SK-N-SH (cell line): ENCODE measurements around the gene CYB561D2. TPM values are rescaled to one million over a fixed set of nuclear protein-coding genes. Genes with fewer than 3 reads are reported as not detected.

Source experiments
- CTCF ChIA-PET: fragments of 300-600, 350-600 bp; formaldehyde crosslinking; extraction: SDS; loops from one replicate; lab custom pipeline; 2021; lab: Yijun Ruan, JAX
- POLR2A ChIA-PET: fragments of 350-600 bp; sonication (Branson Sonifier 250); formaldehyde crosslinking; extraction: SDS; loops from one replicate; lab custom pipeline; 2020; ENCODE audit warnings: antibody characterized with exemption, inconsistent platforms; lab: Yijun Ruan, JAX
- DNase-seq: peaks from one replicate; pipeline ENCODE4 v3.0.0; 2012
- H2AFZ ChIP-seq: fragments of 200-600 bp; sonication (generic); 2 replicates; pipeline ENCODE4 v1.8.1; 2016; ENCODE audit warnings: antibody characterized with exemption, mild to moderate bottlenecking, low read depth
- H3F3A ChIP-seq: fragments of 200-600 bp; sonication (generic); replicated peaks from 2 replicates; pipeline ENCODE3; 2016; ENCODE audit warnings: antibody characterized with exemption, mild to moderate bottlenecking; ENCODE audit not compliant: insufficient read depth
- H3K27ac ChIP-seq, 2 experiments: fragments of 200-500 bp in 1 of 2; fragments of 200-600 bp in 1 of 2; sonication (Bioruptor generic) in 1 of 2; sonication (generic), shearing (Covaris generic) in 1 of 2; 2 replicates each; pipeline versions ENCODE4 v1.5.1 to v1.6.1; 2014 to 2016; ENCODE audit warnings: low read depth in 2 of 2, inconsistent platforms in 1 of 2, low read length in 1 of 2, mild to moderate bottlenecking in 1 of 2, mixed read lengths in 1 of 2
- H3K27me3 ChIP-seq: fragments of 200-600 bp; sonication (generic), shearing (Covaris generic); 2 replicates; pipeline ENCODE4 v1.6.1; 2016; ENCODE audit warnings: mixed run types; ENCODE audit not compliant: insufficient read depth
- H3K36me3 ChIP-seq, 2 experiments: fragments of 200-500 bp in 1 of 2; fragments of 200-600 bp in 1 of 2; sonication (Bioruptor generic) in 1 of 2; sonication (generic) in 1 of 2; replicated peaks in 1 of 2; 2 replicates each; pipeline versions ENCODE3 to v1.5.1; 2014 to 2016; ENCODE audit warnings: low read length in 1 of 2, mild to moderate bottlenecking in 1 of 2; ENCODE audit not compliant: insufficient read depth in 2 of 2, control insufficient read depth in 1 of 2
- H3K4me1 ChIP-seq, 2 experiments: fragments of 200-500 bp in 1 of 2; fragments of 200-600 bp in 1 of 2; sonication (Bioruptor generic) in 1 of 2; sonication (generic), shearing (Covaris generic) in 1 of 2; 2 replicates each; pipeline versions ENCODE4 v1.5.1 to v1.6.1; 2014 to 2016; ENCODE audit warnings: low read depth in 1 of 2, low read length in 1 of 2, mixed run types in 1 of 2; ENCODE audit not compliant: insufficient read depth in 2 of 2, control insufficient read depth in 1 of 2
- H3K4me2 ChIP-seq: fragments of 200-600 bp; sonication (generic), shearing (Covaris generic); 2 replicates; pipeline ENCODE4 v1.6.1; 2017; ENCODE audit warnings: mixed run types
- H3K4me3 ChIP-seq, 2 experiments: fragments of 200-500 bp in 1 of 2; fragments of 200-600 bp in 1 of 2; sonication (Bioruptor generic) in 1 of 2; sonication (generic), shearing (Covaris generic) in 1 of 2; 2 replicates each; pipeline versions ENCODE4 v1.5.1 to v1.8.1; 2014 to 2016; ENCODE audit warnings: low read depth in 2 of 2, inconsistent platforms in 1 of 2, low read length in 1 of 2, mild to moderate bottlenecking in 1 of 2, mixed read lengths in 1 of 2, moderate library complexity in 1 of 2
- H3K79me2 ChIP-seq: fragments of 200-600 bp; sonication (generic); 2 replicates; pipeline ENCODE4 v1.8.1; 2017; ENCODE audit warnings: mild to moderate bottlenecking; ENCODE audit not compliant: insufficient read depth
- H3K9ac ChIP-seq: fragments of 200-600 bp; sonication (generic); 2 replicates; pipeline ENCODE4 v1.6.1; 2017; ENCODE audit warnings: mixed run types
- H3K9me2 ChIP-seq: fragments of 200-600 bp; sonication (generic); 2 replicates; pipeline ENCODE4 v1.6.1; 2017; ENCODE audit warnings: mixed run types
- H3K9me3 ChIP-seq: fragments of 200-600 bp; sonication (generic); 2 replicates; pipeline ENCODE4 v1.6.1; 2017; ENCODE audit warnings: mixed run types, mild to moderate bottlenecking, moderate library complexity
- H4K20me1 ChIP-seq: fragments of 200-600 bp; sonication (generic); 2 replicates; pipeline ENCODE4 v1.6.1; 2017; ENCODE audit warnings: mild to moderate bottlenecking, mixed run types; ENCODE audit not compliant: insufficient read depth
- CTCF ChIP-seq: fragments of 200-600 bp; sonication (generic); IDR thresholded peaks from 2 replicates; pipeline ENCODE4 v1.6.1; 2017; ENCODE audit warnings: antibody characterized with exemption, mild to moderate bottlenecking, moderate library complexity
- EZH2phosphoT487 ChIP-seq: fragments of 200-600 bp; sonication (generic); IDR thresholded peaks from 2 replicates; pipeline ENCODE4 v1.6.1; 2017; ENCODE audit warnings: low read depth, mixed run types, mild to moderate bottlenecking, antibody characterized with exemption, moderate library complexity, borderline replicate concordance
- JUND ChIP-seq: IDR thresholded peaks from 2 replicates; pipeline ENCODE4 v1.4.0; 2012
- MXI1 ChIP-seq: IDR thresholded peaks from 2 replicates; pipeline ENCODE4 v1.6.1; 2012; ENCODE audit warnings: mild to moderate bottlenecking, low read depth, low read length, improper control_type of control experiment
- NRF1 ChIP-seq: IDR thresholded peaks from 2 replicates; pipeline ENCODE4 v1.6.1; 2012; ENCODE audit warnings: low read depth, mild to moderate bottlenecking, low read length
- RCOR1 ChIP-seq: fragments of 150-350 bp; IDR thresholded peaks from 2 replicates; pipeline ENCODE4 v1.6.1; 2017; ENCODE audit warnings: antibody characterized with exemption, low read length
- SMC3 ChIP-seq: IDR thresholded peaks from 2 replicates; pipeline ENCODE4 v1.6.1; 2012; ENCODE audit warnings: low read depth, low read length, improper control_type of control experiment
- USF1 ChIP-seq: IDR thresholded peaks from 2 replicates; pipeline ENCODE4 v1.4.0; 2012; ENCODE audit warnings: low read depth, borderline replicate concordance
- WGBS: methylation state at CpG from one replicate; pipeline ENCODE4 v1.1.6; 2017; ENCODE audit warnings: low lambda C conversion rate; 5-methylcytosine and 5-hydroxymethylcytosine counted together
- polyA plus RNA-seq, 3 experiments: library from polyadenylated mRNA; depleted of rRNA; stranded (reverse); fragments of >200 nt; gene quantifications; 2 replicates each; pipeline ENCODE4 v1.2.3, GENCODE V29; 2012

Gene CYB561D2
- polyA plus RNA-seq, 1 of the 3 experiments (the other 2 are of a cell fraction): 40.7 TPM

GRCh38 chr3:50355829-50356552 lies 5.3 kb downstream of the CYB561D2 start (continued):
- 0 out of 2 replicates have a peak, but pooled peaks have one; percentile 16 for TF ChIP-seq CTCF

- Histone ChIP-seq H3K79me2 (peaks cover 77% of the 10 kb centered on the region), H3K4me1 (peaks cover 13 to 56% of the 10 kb centered on the region in 2 experiments; a peak in 2 of 4 replicates), H3K9me2 (no peaks in the 10 kb centered on the region), H3F3A (peaks cover 7% of the 10 kb centered on the region), H3K27ac (peak overlapping the region in 1 of 2 experiments; percentile 84; a peak in 1 of 4 replicates), H3K4me2 (peak overlapping the region; percentile 94), H3K9ac (peak overlapping the region; percentile 87; the same call in 1 of the 2 replicates), H3K4me3 (peak overlapping the region; percentile 77 to 95), H3K27me3 (no peaks in the 10 kb centered on the region), H3K9me3 (no peaks in the 10 kb centered on the region), H4K20me1 (peaks cover 60% of the 10 kb centered on the region), H2AFZ (no peak overlapping the region), H3K36me3 (peaks cover 21 to 45% of the 10 kb centered on the region in 2 experiments)
- no peak for DNase-seq
- 88% methylated on average over 2 of the region's 5 CpGs for WGBS
- TF ChIP-seq EZH2phosphoT487: no peak
- TF ChIP-seq RCOR1: no peak
- TF ChIP-seq MXI1: peak; percentile 31; the same call in 1 of the 2 replicates
- TF ChIP-seq NRF1: no peak
- TF ChIP-seq USF1: no peak
- TF ChIP-seq JUND: no peak
- POLR2A ChIA-PET: interaction anchor here (0.9 to 4.6 kb wide), 5 partner anchors 9 to 70 kb away, joined by 3 to 13 read pairs (median 5); no protein-coding TSS in a partner anchor
- CTCF ChIA-PET: interaction anchor here (0.6 to 6.4 kb wide), 18 partner anchors 10 to 321 kb away, joined by 3 to 57 read pairs (median 6); partner anchors contain the start of gene ZMYND10
Measured at GRCh38 chr3:50356553-50356952, 5.9 kb downstream of the CYB561D2 start.

- Histone ChIP-seq H3K4me1 (peaks cover 8 to 52% of the 10 kb centered on the region in 2 experiments; a peak in 2 of 4 replicates), H3K79me2 (peaks cover 68% of the 10 kb centered on the region), H3K4me2 (peak overlapping the region; percentile 94), H3K9me3 (no peaks in the 10 kb centered on the region), H3K9ac (peak overlapping the region; percentile 87), H2AFZ (no peak overlapping the region), H3K27ac (peak overlapping the region in 1 of 2 experiments; percentile 84; a peak in 2 of 4 replicates), H3K4me3 (peak overlapping the region; percentile 77 to 95), H3F3A (peaks cover 6% of the 10 kb centered on the region), H3K27me3 (no peaks in the 10 kb centered on the region)
- no peak for DNase-seq
- POLR2A ChIA-PET: interaction anchor here (1.5 to 2.1 kb wide), 2 partner anchors 12 to 34 kb away, joined by 5 to 9 read pairs; no protein-coding TSS in a partner anchor
- WGBS: 13% methylated on average over 1 of the region's 1 CpG
- CTCF ChIA-PET: interaction anchor here (0.8 to 6.4 kb wide), 12 partner anchors 10 to 1032 kb away, joined by 3 to 57 read pairs (median 14); partner anchors contain the start of gene ZMYND10
- no peak for TF ChIP-seq SMC3
- TF ChIP-seq MXI1: peak; percentile 29; the same call in 1 of the 2 replicates
- TF ChIP-seq, all 33 proteins: peak for 1
- Histone ChIP-seq H3K9me2 (no peaks in the 10 kb centered on the region), H3K36me3 (peaks cover 21 to 45% of the 10 kb centered on the region in 2 experiments), H4K20me1 (peaks cover 57% of the 10 kb centered on the region)
Measured at GRCh38 chr3:50357481-50357880, 6.8 kb downstream of the CYB561D2 start.
